SHP77 (cell line): ENCODE data around the gene RFESD.
"Not testable (repeated sequence)": the region's sequence is repeated elsewhere in the genome, so short reads cannot be mapped to it uniquely, and the experiment has no call there.

ENCODE experiments used
- DNase-seq, 2 experiments: peaks; one replicate each; lab custom pipeline; 2025; lab: John Stamatoyannopoulos, UW

The RFESD gene

GRCh38 chr5:95667061-95667618 lies 20.6 kb downstream of the RFESD start:
- DNase-seq, result no peak

GRCh38 chr5:95667678-95668077 lies 21.1 kb downstream of the RFESD start:
- DNase-seq, result no peak

- no peak for DNase-seq
Measured at GRCh38 chr5:95668216-95668615, 21.6 kb downstream of the RFESD start.

GRCh38 chr5:95668728-95669127 lies 22.2 kb downstream of the RFESD start:
- DNase-seq, result no peak

DNA sequence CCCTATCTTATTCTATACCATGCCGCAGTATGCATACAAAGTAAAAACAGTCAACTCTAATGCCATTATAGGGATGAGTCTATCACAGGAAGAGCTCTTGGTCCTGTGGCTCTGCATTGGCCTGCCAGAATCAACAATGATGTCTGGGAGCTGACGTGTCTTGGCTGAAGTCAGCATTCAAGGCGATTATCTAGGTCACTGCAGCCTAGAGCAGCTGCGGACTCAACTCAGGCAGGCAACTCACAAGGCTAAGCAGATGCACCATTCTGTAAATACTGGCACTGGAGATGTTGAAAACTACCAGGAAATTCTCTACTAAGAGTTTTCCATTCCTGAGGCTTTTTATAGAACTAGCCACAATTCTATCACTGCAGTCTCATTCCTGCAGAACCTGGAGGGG lies 23.0 kb downstream of the RFESD start:
- DNase-seq, result peak; percentile 69 to 87

DNA sequence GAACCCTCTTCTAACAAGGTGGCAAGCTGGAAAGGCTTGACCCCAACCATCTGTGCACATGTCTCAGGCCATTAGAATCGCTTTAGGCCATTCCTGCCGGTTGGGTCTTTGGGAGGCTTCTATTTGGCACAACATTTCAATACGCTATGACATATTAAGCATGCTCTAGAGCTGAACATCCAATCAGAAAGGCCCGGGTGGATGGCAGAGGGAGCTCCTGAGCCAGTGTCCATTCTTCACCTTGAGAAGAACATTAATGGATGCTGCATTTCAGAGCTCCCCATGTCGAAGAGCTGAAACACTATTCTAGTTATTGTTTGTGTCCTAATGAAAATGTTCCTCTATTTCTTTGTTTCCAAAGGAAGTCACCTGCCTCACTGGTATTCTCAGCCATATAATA lies 23.4 kb downstream of the RFESD start:
- peak; percentile 18 to 61 for DNase-seq

- DNase-seq, result no peak
Measured at GRCh38 chr5:95670568-95670967, 24.0 kb downstream of the RFESD start.

- DNase-seq, result no peak
Measured at GRCh38 chr5:95671826-95672225, 25.2 kb downstream of the RFESD start.

GRCh38 chr5:95672641-95673040 lies 26.1 kb downstream of the RFESD start:
- DNase-seq, result no peak

DNA sequence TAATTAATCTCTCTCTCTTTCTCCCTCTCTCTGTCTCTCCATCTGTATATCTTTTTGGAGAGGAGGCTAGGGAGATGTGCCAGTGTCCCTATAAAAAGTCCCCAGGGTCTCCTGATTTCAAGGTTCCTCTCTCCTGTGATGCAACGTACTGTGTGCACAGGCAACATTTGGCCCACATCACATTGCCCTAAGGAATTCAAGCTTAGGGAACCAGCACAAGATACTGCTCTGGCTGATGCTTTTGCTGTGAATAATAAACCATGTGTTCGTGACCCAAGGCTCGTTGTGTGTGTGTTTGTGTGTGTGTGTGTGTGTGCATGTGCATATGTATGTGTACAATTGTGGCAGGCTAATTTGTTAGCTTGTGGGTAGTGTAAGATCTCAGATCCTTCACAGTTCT lies 26.5 kb downstream of the RFESD start:
- no peak for DNase-seq

GRCh38 chr5:95682891-95683290 lies 36.3 kb downstream of the RFESD start, which contains the start of gene SPATA9:
SPATA9 (minus strand) TSS chr5:95682991; CDS start chr5:95682854, 137 bp downstream.
- DNase-seq, result no peak

DNA sequence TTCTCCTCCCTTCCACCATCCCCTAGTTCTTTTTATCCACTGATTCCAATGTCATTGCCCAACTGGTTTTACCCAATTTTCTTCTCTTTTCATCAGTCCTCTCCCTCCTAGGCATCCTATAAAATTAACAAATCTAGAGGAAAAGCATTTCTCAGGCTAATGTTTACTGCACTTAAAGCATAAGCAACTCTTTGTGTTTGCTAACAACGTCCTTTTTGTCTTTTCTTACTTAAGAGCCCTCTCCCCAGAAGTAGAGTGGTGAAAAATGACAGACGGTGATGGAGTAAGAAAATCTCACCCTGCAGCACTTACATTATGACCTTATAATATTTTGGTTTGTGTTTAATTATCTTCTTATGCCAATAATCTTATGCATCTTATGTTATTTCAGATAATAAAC lies 37.8 kb downstream of the RFESD start:
- DNase-seq, result no peak

DNA sequence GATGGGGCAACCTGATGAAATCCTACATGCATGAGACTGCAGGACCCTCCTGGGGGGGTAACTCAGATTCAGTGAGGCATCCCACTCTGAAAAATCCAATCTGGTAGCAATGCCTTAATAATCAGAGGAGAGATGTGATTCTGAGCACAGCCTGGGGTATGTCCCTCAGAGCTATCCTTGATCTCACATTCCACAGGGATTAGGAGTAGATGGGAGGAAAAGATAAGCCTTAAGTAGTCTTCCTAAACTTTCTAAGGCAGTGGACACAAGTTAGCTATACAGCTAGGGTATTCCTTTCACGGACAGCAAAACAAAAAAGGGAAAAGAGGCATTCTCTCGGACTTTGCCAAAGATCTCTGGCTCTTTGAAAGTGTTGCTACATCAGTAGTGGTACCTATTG lies 40.1 kb downstream of the RFESD start:
- no peak for DNase-seq

DNA sequence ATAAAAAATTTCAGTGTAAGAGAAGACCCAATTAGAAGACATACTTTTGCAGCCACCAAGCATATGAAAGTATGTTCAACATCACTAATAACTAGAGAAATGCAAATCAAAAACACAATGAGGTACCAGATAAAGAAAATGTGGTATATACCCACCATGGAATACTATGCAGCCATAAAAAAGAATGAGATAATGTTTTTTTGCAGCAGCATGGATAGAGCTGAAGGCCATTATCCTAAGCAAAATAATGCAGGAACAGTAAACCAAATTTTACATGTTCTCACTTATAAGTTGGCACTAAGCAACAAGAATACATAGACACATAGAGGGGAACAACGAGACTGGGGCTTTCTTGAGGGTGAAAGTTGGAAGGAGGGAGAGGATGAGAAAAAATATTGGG lies 43.1 kb downstream of the RFESD start:
- DNase-seq, result no peak

DNA sequence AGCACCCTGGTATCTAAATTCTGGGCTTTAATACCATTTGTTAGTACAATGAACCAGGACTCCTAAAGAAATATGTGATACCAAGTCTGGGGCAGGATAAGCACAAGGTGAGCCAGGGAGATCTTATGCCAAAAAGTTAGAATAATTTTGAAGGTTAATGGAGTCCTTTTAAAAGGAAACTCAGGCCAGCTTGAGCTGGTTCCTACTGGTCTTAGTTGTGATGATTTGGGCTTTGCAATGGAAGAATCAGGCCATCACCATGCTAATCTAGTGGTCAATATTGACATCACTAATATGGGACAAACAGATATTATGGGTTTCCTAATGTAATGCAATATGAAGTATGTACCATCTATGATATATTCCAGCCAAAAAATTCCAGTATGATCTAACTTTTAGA lies 43.8 kb downstream of the RFESD start:
- no peak for DNase-seq

DNA sequence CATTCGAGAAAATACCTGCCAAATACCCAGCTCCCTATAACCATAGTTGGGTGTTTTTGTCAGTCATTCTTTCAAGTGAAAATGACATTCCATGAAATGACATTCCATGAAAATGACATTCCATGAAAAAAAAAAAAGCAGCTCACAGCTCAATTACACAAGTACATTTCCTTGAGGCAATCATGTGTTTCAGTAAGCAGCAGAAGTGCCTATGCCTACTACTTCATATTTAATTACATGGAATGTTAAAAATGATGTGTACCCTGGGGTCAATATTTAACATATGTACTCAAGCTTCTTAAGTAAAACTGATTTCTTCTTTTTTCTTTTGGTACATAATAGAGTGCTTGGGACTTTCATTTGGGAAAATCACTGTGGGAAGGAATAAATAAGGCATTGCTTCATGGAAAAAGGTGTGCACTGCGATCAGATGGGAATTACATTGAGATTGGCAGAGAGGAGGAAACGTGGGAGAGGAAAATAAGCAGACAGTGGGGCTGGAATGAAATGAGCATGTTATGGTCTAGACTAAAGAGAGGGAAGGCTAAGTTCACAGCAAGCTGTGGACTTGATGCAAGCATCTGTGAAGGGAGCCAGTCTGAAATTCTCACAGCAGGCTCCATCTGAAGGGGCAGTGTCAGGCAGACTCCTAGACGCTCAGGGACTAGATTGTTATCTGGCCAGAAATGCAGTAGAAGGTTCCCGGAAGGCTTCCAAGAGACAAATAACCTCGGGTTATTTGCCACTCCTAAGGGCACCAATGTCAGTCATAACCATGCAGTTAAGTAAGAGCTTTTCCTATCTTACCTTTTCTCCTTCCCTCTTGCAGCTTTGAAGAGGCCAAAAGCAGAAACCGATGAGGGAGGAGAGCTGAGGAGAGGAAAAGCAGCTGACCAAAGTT lies 51.5 kb downstream of the RFESD start:
- DNase-seq, result no peak

- no peak for DNase-seq
Measured at GRCh38 chr5:95699337-95699736, 52.8 kb downstream of the RFESD start.

DNA sequence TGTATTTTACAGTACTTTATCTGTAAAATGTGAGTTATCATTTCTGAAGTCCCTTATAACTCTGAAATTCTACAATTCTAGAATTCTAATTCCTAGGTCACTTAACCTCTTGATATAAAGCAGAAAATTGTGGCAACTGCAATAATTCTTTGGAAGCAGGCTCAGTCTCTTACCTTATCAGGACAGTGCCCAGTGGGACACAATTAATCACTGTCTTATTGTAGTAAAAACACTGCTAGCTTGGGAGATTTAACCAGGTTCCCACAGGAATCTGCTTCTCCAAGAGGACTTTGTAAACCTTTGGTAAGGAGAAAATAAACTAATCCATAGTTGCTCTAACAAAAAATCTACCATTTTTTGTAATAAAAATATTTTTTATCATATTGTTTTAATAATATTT lies 54.5 kb downstream of the RFESD start:
- no peak for DNase-seq

DNA sequence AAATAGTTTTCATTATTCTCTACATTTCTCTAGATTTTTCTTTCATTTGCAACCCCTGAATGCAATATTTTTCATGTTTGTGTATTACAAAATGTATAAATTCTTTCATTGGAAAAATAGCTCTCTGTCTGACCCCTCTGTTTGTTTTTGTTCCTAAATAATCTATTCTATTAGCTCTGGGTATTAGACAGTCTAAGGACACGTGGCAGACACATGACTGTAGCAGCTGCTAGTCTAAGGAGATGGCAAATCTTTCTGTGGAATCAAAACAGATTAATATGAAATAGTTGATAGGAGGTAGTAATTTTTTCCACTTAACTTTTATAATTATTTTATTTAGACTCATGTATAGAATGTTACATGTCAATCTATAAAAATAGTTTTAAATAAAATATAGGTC lies 57.6 kb downstream of the RFESD start:
- DNase-seq, result no peak

DNA sequence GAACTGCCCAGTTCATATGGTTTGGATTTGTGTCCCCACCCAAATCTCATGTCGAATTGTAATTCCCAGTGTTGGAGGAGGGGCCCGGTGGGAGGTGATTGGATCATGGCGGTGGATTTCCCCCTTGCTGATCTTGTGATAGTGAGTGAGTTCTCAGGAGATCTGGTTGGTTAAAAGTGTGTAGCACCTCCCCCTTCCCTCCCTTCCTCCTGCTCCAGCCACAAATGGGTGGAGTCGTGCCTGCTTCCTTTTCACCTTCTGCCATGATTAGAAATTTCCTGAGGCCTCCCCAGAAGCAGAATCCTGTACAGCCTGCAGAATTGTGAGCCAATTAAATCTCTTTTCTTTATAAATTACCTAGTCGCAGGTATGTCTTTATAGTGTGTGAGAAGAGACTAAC lies 59.6 kb downstream of the RFESD start:
- not testable (repeated sequence) for DNase-seq

DNA sequence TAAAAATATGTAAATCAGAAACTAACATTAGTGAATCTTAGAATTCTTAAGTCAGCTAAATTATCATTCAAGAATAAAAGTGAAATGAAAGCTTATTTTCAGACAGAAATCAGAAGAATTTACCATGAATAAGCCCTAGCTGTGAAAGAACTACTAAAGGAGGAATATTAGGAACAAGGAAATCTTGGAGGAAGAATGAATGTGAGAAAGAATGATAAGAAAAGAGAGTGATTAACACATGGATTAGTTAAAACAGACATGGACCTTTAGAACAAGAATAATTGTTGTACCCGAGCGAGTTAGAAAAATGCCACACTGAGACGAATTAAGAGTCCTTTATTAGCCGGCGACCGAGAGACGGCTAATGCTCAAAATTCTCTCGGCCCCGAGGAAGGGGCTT lies 60.5 kb downstream of the RFESD start:
- no peak for DNase-seq
